Measurements from ENCODE around the gene FLT1. TPM values are rescaled to one million over a fixed set of nuclear protein-coding genes. Genes with fewer than 3 reads are reported as not detected.

The FLT1 gene
- total RNA-seq, 2 donors from 2014 or later: 1.3 to 1.6 TPM

GRCh38 chr13:28337166-28338005 is 157.5 kb downstream of the FLT1 start:
- Mint-ChIP-seq H3K36me3 (no peaks in the 10 kb centered on the region), H3K27ac (no peak overlapping the region), H3K9me3 (no peaks in the 10 kb centered on the region), H3K4me3 (no peak overlapping the region), H3K4me1 (ENCODE audit: low read depth in 2 of 2) (peaks cover 0 to 2% of the 10 kb centered on the region in 2 donors), H3K27me3 (peaks cover 21 to 37% of the 10 kb centered on the region in 2 donors)
- DNase-seq (ENCODE audit: low spot score) (no peak), ATAC-seq (no peak)

- no peak for DNase-seq (ENCODE audit: low spot score)
- ATAC-seq: no peak
- Mint-ChIP-seq H3K36me3 (no peaks in the 10 kb centered on the region), H3K4me3 (no peak overlapping the region), H3K27ac (no peak overlapping the region), H3K27me3 (peaks cover 17 to 32% of the 10 kb centered on the region in 2 donors), H3K9me3 (no peaks in the 10 kb centered on the region), H3K4me1 (ENCODE audit: low read depth in 2 of 2) (peaks cover 0 to 2% of the 10 kb centered on the region in 2 donors)
Observed at GRCh38 chr13:28336193-28336657, 158.7 kb downstream of the FLT1 start.

- Mint-ChIP-seq H3K36me3 (no peaks in the 10 kb centered on the region), H3K4me1 (ENCODE audit: low read depth in 2 of 2) (no peaks in the 10 kb centered on the region), H3K9me3 (no peaks in the 10 kb centered on the region), H3K27ac (no peak overlapping the region), H3K4me3 (no peak overlapping the region), H3K27me3 (peaks cover 14 to 17% of the 10 kb centered on the region in 2 donors)
- DNase-seq (ENCODE audit: low spot score) (no peak), ATAC-seq (no peak)
Observed at GRCh38 chr13:28333204-28333881, 161.6 kb downstream of the FLT1 start.

- H3K27me3 Mint-ChIP-seq: peaks cover 0 to 5% of the 10 kb centered on the region in 2 donors
- no peak overlapping the region for H3K4me3 Mint-ChIP-seq
- ATAC-seq (peak in 1 of 2 donors; percentile 43), DNase-seq (ENCODE audit: low spot score) (no peak)
- no peak overlapping the region for H3K27ac Mint-ChIP-seq
- no peaks in the 10 kb centered on the region for H3K4me1 Mint-ChIP-seq (ENCODE audit: low read depth in 2 of 2)
- no peaks in the 10 kb centered on the region for H3K9me3 Mint-ChIP-seq
- no peaks in the 10 kb centered on the region for H3K36me3 Mint-ChIP-seq
Observed at GRCh38 chr13:28329395-28330158, 165.4 kb downstream of the FLT1 start.

- H3K27me3 Mint-ChIP-seq: peaks cover 0 to 5% of the 10 kb centered on the region in 2 donors
- no peaks in the 10 kb centered on the region for H3K9me3 Mint-ChIP-seq
- no peak overlapping the region for H3K4me3 Mint-ChIP-seq
- no peak overlapping the region for H3K27ac Mint-ChIP-seq
- no peak for DNase-seq (ENCODE audit: low spot score)
- peaks cover 0 to 3% of the 10 kb centered on the region in 2 donors for H3K4me1 Mint-ChIP-seq (ENCODE audit: low read depth in 2 of 2)
- no peaks in the 10 kb centered on the region for H3K36me3 Mint-ChIP-seq
- ATAC-seq: no peak
Observed at GRCh38 chr13:28328271-28328607, 166.7 kb downstream of the FLT1 start.

- peaks cover 0 to 3% of the 10 kb centered on the region in 2 donors for H3K4me1 Mint-ChIP-seq (ENCODE audit: low read depth in 2 of 2)
- H3K4me3 Mint-ChIP-seq: no peak overlapping the region
- no peak for DNase-seq (ENCODE audit: low spot score)
- no peak overlapping the region for H3K27ac Mint-ChIP-seq
- no peaks in the 10 kb centered on the region for H3K9me3 Mint-ChIP-seq
- peaks cover 0 to 5% of the 10 kb centered on the region in 2 donors for H3K27me3 Mint-ChIP-seq
- no peaks in the 10 kb centered on the region for H3K36me3 Mint-ChIP-seq
- no peak for ATAC-seq
Observed at GRCh38 chr13:28327373-28328270, 167.3 kb downstream of the FLT1 start.

- Mint-ChIP-seq H3K27ac (no peak overlapping the region), H3K9me3 (no peaks in the 10 kb centered on the region), H3K27me3 (peaks cover 0 to 5% of the 10 kb centered on the region in 2 donors), H3K4me1 (ENCODE audit: low read depth in 2 of 2) (peaks cover 0 to 3% of the 10 kb centered on the region in 2 donors), H3K4me3 (no peak overlapping the region), H3K36me3 (no peaks in the 10 kb centered on the region)
- no peak for DNase-seq (ENCODE audit: low spot score)
- no peak for ATAC-seq
Observed at GRCh38 chr13:28326056-28326455, 168.9 kb downstream of the FLT1 start.

- ATAC-seq (no peak), DNase-seq (ENCODE audit: low spot score) (no peak)
- Mint-ChIP-seq H3K36me3 (no peaks in the 10 kb centered on the region), H3K9me3 (no peaks in the 10 kb centered on the region), H3K27ac (no peak overlapping the region), H3K4me3 (no peak overlapping the region), H3K27me3 (peaks cover 0 to 5% of the 10 kb centered on the region in 2 donors), H3K4me1 (ENCODE audit: low read depth in 2 of 2) (peaks cover 0 to 3% of the 10 kb centered on the region in 2 donors)
Observed at GRCh38 chr13:28325022-28325421, 169.9 kb downstream of the FLT1 start.

GRCh38 chr13:28324181-28324789 is 170.6 kb downstream of the FLT1 start:
- DNase-seq (ENCODE audit: low spot score) (peak; percentile 66), ATAC-seq (peak; percentile 60 to 75)
- Mint-ChIP-seq H3K27me3 (peaks cover 0 to 5% of the 10 kb centered on the region in 2 donors), H3K36me3 (no peaks in the 10 kb centered on the region), H3K4me1 (ENCODE audit: low read depth in 2 of 2) (peaks cover 0 to 3% of the 10 kb centered on the region in 2 donors), H3K4me3 (no peak overlapping the region), H3K9me3 (no peaks in the 10 kb centered on the region), H3K27ac (no peak overlapping the region)

GRCh38 chr13:28322256-28322905 is 172.5 kb downstream of the FLT1 start:
- Mint-ChIP-seq H3K36me3 (no peaks in the 10 kb centered on the region), H3K27me3 (no peaks in the 10 kb centered on the region), H3K4me3 (no peak overlapping the region), H3K4me1 (ENCODE audit: low read depth in 2 of 2) (peaks cover 0 to 3% of the 10 kb centered on the region in 2 donors), H3K27ac (no peak overlapping the region), H3K9me3 (no peaks in the 10 kb centered on the region)
- DNase-seq (ENCODE audit: low spot score) (no peak), ATAC-seq (no peak)

- H3K36me3 Mint-ChIP-seq: no peaks in the 10 kb centered on the region
- ATAC-seq (no peak), DNase-seq (ENCODE audit: low spot score) (no peak)
- no peaks in the 10 kb centered on the region for H3K9me3 Mint-ChIP-seq
- no peak overlapping the region for H3K4me3 Mint-ChIP-seq
- no peaks in the 10 kb centered on the region for H3K27me3 Mint-ChIP-seq
- no peak overlapping the region for H3K27ac Mint-ChIP-seq
- H3K4me1 Mint-ChIP-seq (ENCODE audit: low read depth in 2 of 2): peaks cover 0 to 3% of the 10 kb centered on the region in 2 donors
Observed at GRCh38 chr13:28321756-28322155, 173.2 kb downstream of the FLT1 start.

- no peak for DNase-seq (ENCODE audit: low spot score)
- H3K36me3 Mint-ChIP-seq: no peaks in the 10 kb centered on the region
- H3K27ac Mint-ChIP-seq: no peak overlapping the region
- H3K4me3 Mint-ChIP-seq: no peak overlapping the region
- no peaks in the 10 kb centered on the region for H3K9me3 Mint-ChIP-seq
- H3K4me1 Mint-ChIP-seq (ENCODE audit: low read depth in 2 of 2): peaks cover 0 to 3% of the 10 kb centered on the region in 2 donors
- ATAC-seq: no peak
- no peaks in the 10 kb centered on the region for H3K27me3 Mint-ChIP-seq
Observed at GRCh38 chr13:28320884-28321574, 173.9 kb downstream of the FLT1 start.
